HepG2 (cell line): ENCODE results near the gene POU5F1. TPM values are rescaled to one million over a fixed set of nuclear protein-coding genes. Genes with fewer than 3 reads are reported as not detected.
"Not testable (repeated sequence)": the region's sequence is repeated elsewhere in the genome, so short reads cannot be mapped to it uniquely, and the experiment has no call there.

Experiments used
- ATAC-seq: fragments of 200-7000 bp; cut with Tn5 transposase; 3 replicates; pipeline ENCODE4 v1.9.1; 2020; ENCODE audit warnings: mild to moderate bottlenecking, moderate library complexity
- BruUV-seq: library from RNA; stranded (reverse); fragments of 400-500 nt; replicated peaks from 2 replicates; lab custom pipeline; 2021; lab: Mats Ljungman, UMichigan
- CTCF ChIA-PET: fragments of 300-600 bp; formaldehyde crosslinking; extraction: SDS; loops from one replicate; lab custom pipeline; 2021; ENCODE audit warnings: low total read pairs, inconsistent platforms, low intra/inter-chr PET ratio; lab: Yijun Ruan, JAX
- POLR2A ChIA-PET: fragments of 350-600 bp; sonication (Branson Sonifier 250); formaldehyde crosslinking; loops from one replicate; lab custom pipeline; 2020; ENCODE audit warnings: antibody characterized with exemption, inconsistent platforms; lab: Yijun Ruan, JAX
- DNase-seq: peaks from one replicate; pipeline ENCODE4 v3.0.0-alpha.2; 2015; ENCODE audit warnings: low spot score
- FAIRE-seq: peaks from 3 replicates; lab custom pipeline; 2011; peaks lifted over from hg19 to GRCh38; lab: Jason Lieb, UNC
- H2AFZ ChIP-seq: one replicate; pipeline ENCODE4 v1.6.1; 2011; ENCODE audit warnings: low read length, inconsistent platforms
- H3K27ac ChIP-seq: fragments of 300-600 bp; 3 replicates; pipeline ENCODE4 v1.8.0; 2011; ENCODE audit warnings: mixed run types, mild to moderate bottlenecking, mixed read lengths, low read length, inconsistent platforms; ENCODE audit not compliant: insufficient read depth; ENCODE audit errors: extremely low read length
- H3K27me3 ChIP-seq, 2 experiments: fragments of 200-600 bp in 1 of 2; 2 replicates in 1 of 2; 3 replicates in 1 of 2; pipeline versions ENCODE4 v1.6.0 to v1.8.0; 2011; ENCODE audit warnings: low read length in 2 of 2, mild to moderate bottlenecking in 2 of 2, moderate library complexity in 2 of 2, inconsistent platforms in 1 of 2; ENCODE audit not compliant: insufficient read depth in 2 of 2, control insufficient read depth in 1 of 2
- H3K36me3 ChIP-seq, 2 experiments: fragments of 200-600 bp in 1 of 2; replicated peaks in 1 of 2; 2 replicates in 1 of 2; 3 replicates in 1 of 2; pipeline versions ENCODE4 v1.5.1 to v1.8.0; 2011; ENCODE audit warnings: low read length in 2 of 2, inconsistent platforms in 1 of 2; ENCODE audit not compliant: insufficient read depth in 2 of 2, control insufficient read depth in 1 of 2
- H3K4me1 ChIP-seq: 2 replicates; pipeline ENCODE4 v1.5.1; 2012; ENCODE audit warnings: low read length, inconsistent platforms; ENCODE audit not compliant: insufficient read depth
- H3K4me2 ChIP-seq: 2 replicates; pipeline ENCODE4 v1.6.0; 2011; ENCODE audit warnings: low read depth, low read length, inconsistent platforms
- H3K4me3 ChIP-seq, 3 experiments: fragments of 200-600 bp in 1 of 3; sonication (generic), shearing (Covaris generic) in 1 of 3; replicated peaks in 1 of 3; 2 replicates each; pipeline ENCODE4 v1.5.1; 2011 to 2016; ENCODE audit warnings: low read length in 3 of 3, inconsistent platforms in 2 of 3, low read depth in 2 of 3, mild to moderate bottlenecking in 2 of 3, control low read depth in 1 of 3, mixed read lengths in 1 of 3; ENCODE audit not compliant: insufficient read depth in 1 of 3
- H3K79me2 ChIP-seq: one replicate; pipeline ENCODE4 v1.6.1; 2011; ENCODE audit warnings: low read length, inconsistent platforms; ENCODE audit not compliant: insufficient read depth
- H3K9ac ChIP-seq: 2 replicates; pipeline ENCODE4 v1.6.0; 2011; ENCODE audit warnings: mild to moderate bottlenecking, low read depth, low read length, inconsistent platforms; ENCODE audit not compliant: insufficient read depth
- H3K9me3 ChIP-seq: 2 replicates; pipeline ENCODE4 v1.5.1; 2012; ENCODE audit warnings: mild to moderate bottlenecking, low read length
- H4K20me1 ChIP-seq: 2 replicates; pipeline ENCODE4 v1.6.0; 2011; ENCODE audit warnings: inconsistent platforms, mild to moderate bottlenecking, low read length, moderate library complexity; ENCODE audit not compliant: insufficient read depth
- AGO2 ChIP-seq: fragments of 200-400 bp; formaldehyde crosslinking; optimal IDR thresholded peaks from 2 replicates; pipeline ENCODE3; 2017; ENCODE audit warnings: mild to moderate bottlenecking, low read depth, low read length, moderate library complexity
- DMTF1 ChIP-seq: sonication (generic); formaldehyde crosslinking; IDR thresholded peaks from 2 replicates; pipeline ENCODE4 v1.4.0; 2020; ENCODE audit warnings: mild to moderate bottlenecking, missing genetic modification reagents
- FLYWCH1 ChIP-seq: sonication (generic); formaldehyde crosslinking; IDR thresholded peaks from 2 replicates; pipeline ENCODE4 v1.8.1; 2023; ENCODE audit warnings: mild to moderate bottlenecking, missing genetic modification reagents
- NFYB ChIP-seq: sonication (generic); formaldehyde crosslinking; IDR thresholded peaks from 2 replicates; pipeline ENCODE4 v1.4.0; 2020; ENCODE audit warnings: missing genetic modification reagents
- NFYC ChIP-seq: IDR thresholded peaks from 2 replicates; pipeline ENCODE4 v1.6.1; 2016; ENCODE audit warnings: missing genetic modification reagents, missing compliant biosample characterization
- RBFOX2 ChIP-seq: fragments of 200-400 bp; formaldehyde crosslinking; IDR thresholded peaks from 2 replicates; pipeline ENCODE4 v1.6.1; 2017; ENCODE audit warnings: low read depth, mild to moderate bottlenecking, low read length
- SOX6 ChIP-seq, 2 experiments: fragments of 450-650 bp in 1 of 2; sonication (generic) in 1 of 2; formaldehyde crosslinking in 1 of 2; IDR thresholded peaks; 2 replicates each; pipeline versions ENCODE4 v1.4.0 to v1.6.1; 2017 to 2020; ENCODE audit warnings: antibody characterized with exemption in 1 of 2, mild to moderate bottlenecking in 1 of 2, missing genetic modification reagents in 1 of 2
- SP2 ChIP-seq: sonication (generic); formaldehyde crosslinking; IDR thresholded peaks from 2 replicates; pipeline ENCODE4 v1.5.1; 2020; ENCODE audit warnings: mild to moderate bottlenecking, missing genetic modification reagents
- ZMYM4 ChIP-seq: sonication (generic); formaldehyde crosslinking; IDR thresholded peaks from 2 replicates; pipeline ENCODE4 v1.8.1; 2023; ENCODE audit warnings: mild to moderate bottlenecking, missing genetic modification reagents
- ZNF598 ChIP-seq: sonication (generic); formaldehyde crosslinking; IDR thresholded peaks from 2 replicates; pipeline ENCODE4 v1.5.1; 2020; ENCODE audit warnings: mild to moderate bottlenecking, missing genetic modification reagents, borderline replicate concordance
- ZNF687 ChIP-seq: sonication (generic); formaldehyde crosslinking; IDR thresholded peaks from 2 replicates; pipeline ENCODE4 v1.5.1; 2020; ENCODE audit warnings: mild to moderate bottlenecking, missing genetic modification reagents, moderate library complexity
- WGBS: methylation state at CpG from one replicate; pipeline ENCODE4 v1.1.6; 2017; ENCODE audit warnings: low lambda C conversion rate; 5-methylcytosine and 5-hydroxymethylcytosine counted together
- in situ Hi-C: cut with HindIII; loops from 2 replicates; pipeline ENCODE4 v1.10.0; 2017; ENCODE audit warnings: low pct_unique_long_range_greater_than_20kb; ENCODE audit not compliant: extremely low pct_ligation_motif_present
- intact Hi-C: fragments of 100-400 bp; cut with micrococcal nuclease; formaldehyde crosslinking; loops from one replicate; pipeline ENCODE4 v1.10.0; 2022; ENCODE audit not compliant: unreplicated experiment
- polyA plus RNA-seq, 8 experiments: library from polyadenylated mRNA; depleted of rRNA in 3 of 8; stranded (reverse) in 7 of 8; unstranded in 1 of 8; fragments of >200 nt; fragmentation: Illumina TruSeq in 4 of 8; extraction: Trizol in 4 of 8; gene quantifications; 2 replicates each; pipeline versions ENCODE4 v1.2.1 to v1.2.3, GENCODE V29; 2011 to 2016; ENCODE audit warnings: low read depth in 4 of 8, missing spikeins in 1 of 8, mixed read lengths in 1 of 8; ENCODE audit not compliant: insufficient read depth in 1 of 8
- total RNA-seq, 5 experiments: library from RNA; depleted of rRNA; stranded (reverse); fragments of >200 nt; fragmentation: Illumina TruSeq; extraction: Trizol; gene quantifications; 2 replicates each; pipeline ENCODE4 v1.2.3, GENCODE V29; 2016; ENCODE audit warnings: low read depth in 1 of 5

POU5F1 gene
- total and polyA plus RNA-seq, 2 of the 13 experiments (the other 11 are each of a cell fraction or from before 2014, with no cell fraction given) = 2.5 to 7.2 TPM

- not testable (repeated sequence) for TF ChIP-seq SOX6 (IDR thresholded peaks at IDR 0.05)
- TF ChIP-seq SOX6 (CRISPR knock-in tag; IDR thresholded peaks at IDR 0.05) (0 out of 2 replicates have a peak, but pooled peaks have one; percentile 20), ZMYM4 (CRISPR knock-in tag) (0 out of 2 replicates have a peak, but pooled peaks have one; percentile 28)
- TF ChIP-seq, all 625 proteins: peak for 21; not testable (repeated sequence) for 604
Observed at GRCh38 chr6:31183287-31183686, 12.8 kb upstream of the POU5F1 start (continued).

GRCh38 chr6:31180500-31180899 lies 10.0 kb upstream of the POU5F1 start:
- 0 out of 2 replicates have a peak, but pooled peaks have one; percentile 21 for TF ChIP-seq ZNF687 (CRISPR knock-in tag)
- TF ChIP-seq ZNF598 (CRISPR knock-in tag) = no peak
- peak; percentile 30; the same call in 1 of the 2 replicates for TF ChIP-seq NFYC
- TF ChIP-seq NFYB = peak; percentile 56
- peak; percentile 23; the same call in 1 of the 2 replicates for TF ChIP-seq SP2
- TF ChIP-seq AGO2 = peak; percentile 16
- no peak; the same call in 1 of the 2 replicates for TF ChIP-seq FLYWCH1 (CRISPR knock-in tag)
- no peak for TF ChIP-seq DMTF1 (CRISPR knock-in tag)
- peak; percentile 15; the same call in 1 of the 2 replicates for TF ChIP-seq RBFOX2
- TF ChIP-seq, all 625 proteins: peak for 6
- H3K79me2 ChIP-seq = peaks cover 50% of the 10 kb centered on the region
- no peak overlapping the region for H3K4me2 ChIP-seq
- no peak overlapping the region for H3K9ac ChIP-seq
- H3K36me3 ChIP-seq = peaks cover 10 to 42% of the 10 kb centered on the region in 2 experiments
- peaks cover 4% of the 10 kb centered on the region; the same call in 1 of the 2 replicates for H4K20me1 ChIP-seq
- 98% methylated on average over 26 of the region's 26 CpGs for WGBS
- no peaks in the 10 kb centered on the region for H3K9me3 ChIP-seq
- ChIA-PET CTCF (no interaction called here), POLR2A (no interaction called here)
- no peak overlapping the region for H3K27ac ChIP-seq
- DNase-seq (no peak), ATAC-seq (no peak), FAIRE-seq (no peak)
- H3K4me3 ChIP-seq = no peak overlapping the region
- intact Hi-C loops (no loop called here), in situ Hi-C loops (no loop called here)
- no peaks in the 10 kb centered on the region for H3K27me3 ChIP-seq
- no TSS peak for BruUV-seq
- H2AFZ ChIP-seq = no peak overlapping the region
- peaks cover 22% of the 10 kb centered on the region for H3K4me1 ChIP-seq
